Thymus (tissue), 11 donors: ENCODE measurements around the gene LIF. TPM values are rescaled to one million over a fixed set of nuclear protein-coding genes. Genes with fewer than 3 reads are reported as not detected.

Source experiments
- DNase-seq, 9 donors: peaks; one replicate each; pipeline ENCODE4 v3.0.0-alpha.2; 2013; ENCODE audit warnings: low spot score in 9 of 9, low read depth in 6 of 9, missing footprints in 1 of 9
- H3K27ac ChIP-seq, 2 donors: one replicate each; pipeline ENCODE4 v1.5.1; 2013; ENCODE audit warnings: control low read depth in 1 of 2, low read depth in 1 of 2, low read length in 1 of 2, mild to moderate bottlenecking in 1 of 2, moderate library complexity in 1 of 2
- H3K27me3 ChIP-seq, 2 donors: one replicate each; pipeline ENCODE4 v1.5.1; 2013; ENCODE audit warnings: low read length in 1 of 2; ENCODE audit not compliant: control insufficient read depth in 2 of 2, insufficient read depth in 1 of 2
- H3K36me3 ChIP-seq, 2 donors: one replicate each; pipeline ENCODE4 v1.5.1; 2013; ENCODE audit warnings: low read length in 1 of 2, mild to moderate bottlenecking in 1 of 2, moderate library complexity in 1 of 2; ENCODE audit not compliant: control insufficient read depth in 2 of 2, insufficient read depth in 2 of 2
- H3K4me1 ChIP-seq, 2 donors: one replicate each; pipeline ENCODE4 v1.5.1; 2013; ENCODE audit warnings: low read length in 2 of 2; ENCODE audit not compliant: control insufficient read depth in 2 of 2, insufficient read depth in 2 of 2
- H3K4me3 ChIP-seq, 2 donors: one replicate each; pipeline ENCODE4 v1.5.1; 2013; ENCODE audit warnings: low read length in 2 of 2, control low read depth in 1 of 2, mild to moderate bottlenecking in 1 of 2
- H3K9me3 ChIP-seq, 2 donors: one replicate each; pipeline ENCODE4 v1.5.1; 2013; ENCODE audit warnings: low read length in 1 of 2, mild to moderate bottlenecking in 1 of 2; ENCODE audit not compliant: control insufficient read depth in 2 of 2, insufficient read depth in 1 of 2
- WGBS: extraction: QIAGEN DNeasy Blood & Tissue Kit; methylation state at CpG from one replicate; pipeline ENCODE4 v1.1.7; 2013; 5-methylcytosine and 5-hydroxymethylcytosine counted together
- polyA plus RNA-seq: library from polyadenylated mRNA; stranded (reverse); fragments of 200-250 nt; gene quantifications from one replicate; pipeline ENCODE4 v1.2.3, GENCODE V29; 2013
- total RNA-seq: library from RNA; stranded (reverse); fragments of 120-200 nt; gene quantifications from one replicate; pipeline ENCODE4 v1.2.4, GENCODE V29; 2013
- donor health status: healthy.

Gene LIF
- total and polyA plus RNA-seq, 2 donors: 0.21 to 0.90 TPM

GRCh38 chr22:30249049-30250038 is 2.8 kb upstream of the LIF start:
- DNase-seq: no peak
- Histone ChIP-seq H3K36me3 (no peaks in the 10 kb centered on the region), H3K9me3 (no peaks in the 10 kb centered on the region), H3K4me1 (peaks cover 4 to 36% of the 10 kb centered on the region in 2 donors), H3K27ac (no peak overlapping the region), H3K4me3 (no peak overlapping the region), H3K27me3 (peaks cover 3 to 44% of the 10 kb centered on the region in 2 donors)
- 95% methylated on average over 27 of the region's 27 CpGs for WGBS

DNA sequence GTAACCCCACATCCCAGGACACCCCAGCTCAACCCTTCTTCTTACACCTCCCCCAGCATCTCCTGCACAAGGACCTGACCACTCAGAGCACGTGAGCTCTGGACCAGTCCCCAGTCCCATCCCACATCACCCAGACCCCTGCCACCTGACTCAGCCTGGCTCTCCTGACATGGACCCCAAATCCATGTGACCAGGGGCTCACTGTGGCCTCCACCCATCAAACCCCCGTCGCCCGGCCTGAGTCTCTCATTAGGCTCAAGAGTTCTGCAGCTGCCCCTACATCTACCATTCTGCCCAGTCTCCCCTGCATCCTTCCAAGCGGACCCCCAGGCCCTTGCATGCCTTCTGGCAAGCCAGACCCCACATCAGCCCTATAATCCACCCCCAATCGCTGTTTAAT is 1.9 kb upstream of the LIF start:
- Histone ChIP-seq H3K36me3 (no peaks in the 10 kb centered on the region), H3K4me1 (peaks cover 4 to 34% of the 10 kb centered on the region in 2 donors), H3K27ac (no peak overlapping the region), H3K27me3 (peaks cover 3 to 46% of the 10 kb centered on the region in 2 donors), H3K4me3 (no peak overlapping the region), H3K9me3 (no peaks in the 10 kb centered on the region)
- 80% methylated on average over 6 of the region's 6 CpGs for WGBS
- DNase-seq: no peak

DNA sequence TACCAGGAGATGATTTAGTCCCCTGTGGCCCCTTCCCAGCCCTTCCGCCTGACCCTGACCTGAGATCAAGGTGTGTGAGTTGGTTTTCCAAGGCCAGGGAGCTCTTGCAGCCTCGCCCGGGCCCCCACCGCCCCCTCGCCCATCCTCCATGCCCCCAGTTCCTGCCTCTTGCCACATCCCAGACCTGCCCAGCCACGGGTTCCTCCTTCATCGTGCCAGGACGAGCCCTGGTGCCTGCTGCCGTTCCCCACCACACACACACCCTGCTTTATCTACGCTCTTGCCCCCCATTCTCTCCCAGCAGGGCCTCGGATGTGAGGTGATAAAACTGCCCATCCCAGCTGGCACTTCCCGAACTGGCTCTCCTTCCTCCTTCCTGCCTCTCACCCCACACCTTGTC is 1.4 kb upstream of the LIF start:
- Histone ChIP-seq H3K4me3 (no peak overlapping the region), H3K27me3 (peaks cover 3 to 46% of the 10 kb centered on the region in 2 donors), H3K9me3 (no peaks in the 10 kb centered on the region), H3K4me1 (peaks cover 4 to 29% of the 10 kb centered on the region in 2 donors), H3K36me3 (no peaks in the 10 kb centered on the region), H3K27ac (no peak overlapping the region)
- DNase-seq: no peak
- WGBS: 46% methylated on average over 12 of the region's 12 CpGs

DNA sequence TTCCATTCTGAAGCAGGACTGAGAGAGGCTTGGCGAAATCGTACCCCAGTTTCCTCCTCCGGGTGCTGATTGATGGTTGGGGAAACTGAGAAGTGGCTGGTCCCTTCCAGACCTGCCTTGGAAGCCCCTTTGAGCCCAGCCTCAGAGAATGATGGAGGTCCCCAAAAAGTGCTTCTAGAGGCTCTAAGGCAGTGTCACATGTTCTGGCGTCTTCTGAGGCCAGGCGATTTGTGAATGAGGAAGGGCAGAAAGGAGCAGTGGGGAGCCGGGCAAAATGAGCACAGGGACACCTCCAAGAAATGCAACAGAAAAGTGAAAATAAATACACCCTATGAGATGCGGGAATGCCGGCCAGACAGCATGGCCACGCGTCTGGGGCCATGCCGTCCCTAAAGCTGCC is 1.0 kb upstream of the LIF start:
- Histone ChIP-seq H3K27ac (no peak overlapping the region), H3K4me3 (no peak overlapping the region), H3K36me3 (no peaks in the 10 kb centered on the region), H3K4me1 (peaks cover 4 to 25% of the 10 kb centered on the region in 2 donors), H3K27me3 (peaks cover 3 to 46% of the 10 kb centered on the region in 2 donors), H3K9me3 (no peaks in the 10 kb centered on the region)
- 71% methylated on average over 11 of the region's 11 CpGs for WGBS
- no peak for DNase-seq

GRCh38 chr22:30246814-30247376 is 336 bp upstream of the LIF start:
- peaks cover 4 to 23% of the 10 kb centered on the region in 2 donors for H3K4me1 ChIP-seq
- peaks cover 3 to 46% of the 10 kb centered on the region in 2 donors for H3K27me3 ChIP-seq
- H3K27ac ChIP-seq: no peak overlapping the region
- no peak for DNase-seq
- 20% methylated on average over 15 of the region's 15 CpGs for WGBS
- no peaks in the 10 kb centered on the region for H3K36me3 ChIP-seq
- H3K9me3 ChIP-seq: no peaks in the 10 kb centered on the region
- H3K4me3 ChIP-seq: peak overlapping the region; percentile 8 to 39

- Histone ChIP-seq H3K36me3 (no peaks in the 10 kb centered on the region), H3K27me3 (peaks cover 3 to 46% of the 10 kb centered on the region in 2 donors), H3K4me1 (peaks cover 4 to 23% of the 10 kb centered on the region in 2 donors), H3K27ac (no peak overlapping the region), H3K4me3 (peak overlapping the region; percentile 35 to 39), H3K9me3 (no peaks in the 10 kb centered on the region)
- DNase-seq: no peak
- 83% methylated on average over 15 of the region's 15 CpGs for WGBS
Measured at GRCh38 chr22:30245181-30245984, 1.2 kb downstream of the LIF start.

DNA sequence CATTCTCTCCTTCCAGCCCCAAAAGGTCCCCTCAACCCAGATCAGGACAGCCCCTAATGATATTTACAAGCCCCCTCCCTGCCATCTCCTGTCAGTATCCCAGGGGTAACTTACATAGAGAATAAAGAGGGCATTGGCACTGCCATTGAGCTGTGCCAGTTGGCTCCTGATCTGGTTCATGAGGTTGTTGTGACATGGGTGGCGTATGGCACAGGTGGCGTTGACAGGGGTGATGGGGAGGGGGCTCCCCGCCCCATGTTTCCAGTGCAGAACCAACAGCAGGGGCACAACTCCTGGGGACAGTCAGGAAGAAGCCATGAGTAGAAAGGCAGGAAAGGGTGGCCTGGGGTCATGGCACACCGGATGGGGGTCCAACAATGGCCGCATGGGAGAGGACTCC is 1.9 kb downstream of the LIF start:
- DNase-seq: no peak
- H3K27ac ChIP-seq: no peak overlapping the region
- H3K36me3 ChIP-seq: no peaks in the 10 kb centered on the region
- no peak overlapping the region for H3K4me3 ChIP-seq
- H3K27me3 ChIP-seq: peaks cover 3 to 46% of the 10 kb centered on the region in 2 donors
- no peaks in the 10 kb centered on the region for H3K9me3 ChIP-seq
- peaks cover 4 to 23% of the 10 kb centered on the region in 2 donors for H3K4me1 ChIP-seq
- 97% methylated on average over 5 of the region's 5 CpGs for WGBS

GRCh38 chr22:30244066-30244465 is 2.5 kb downstream of the LIF start:
- Histone ChIP-seq H3K9me3 (no peaks in the 10 kb centered on the region), H3K27ac (no peak overlapping the region), H3K4me3 (no peak overlapping the region), H3K36me3 (no peaks in the 10 kb centered on the region), H3K4me1 (peaks cover 4 to 23% of the 10 kb centered on the region in 2 donors), H3K27me3 (peaks cover 3 to 44% of the 10 kb centered on the region in 2 donors)
- DNase-seq: no peak
- WGBS: 98% methylated on average over 10 of the region's 10 CpGs
